Measurements from ENCODE around the gene DUSP28.

DUSP28 gene

DNA sequence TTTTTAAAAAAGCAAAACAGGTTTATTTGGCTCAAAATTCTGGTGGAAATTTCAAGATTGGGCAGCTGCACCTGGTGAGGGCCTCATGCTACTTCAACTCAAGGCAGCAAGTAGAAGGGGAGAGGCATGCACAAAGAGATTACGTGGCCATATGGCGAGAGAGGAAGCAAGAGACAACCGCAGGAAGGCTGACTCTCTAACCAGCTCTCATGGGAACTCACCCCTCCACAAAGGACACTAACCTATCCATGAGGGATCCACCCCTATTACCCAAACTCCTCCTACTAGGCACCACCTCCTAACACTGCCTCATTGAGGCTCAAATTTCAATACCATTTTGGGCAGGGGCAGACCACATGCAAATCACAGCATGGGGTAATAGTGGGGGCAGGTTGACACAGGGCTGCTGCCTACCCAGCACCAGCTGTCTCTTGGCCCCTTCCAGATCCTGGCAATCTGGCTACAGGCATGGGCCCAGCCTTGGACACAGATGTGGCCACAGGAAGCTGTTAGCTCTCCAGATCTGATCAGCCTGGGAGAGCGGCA is 24.4 kb downstream of the DUSP28 start:
- peak; percentile 65 for DNase-seq (ENCODE audit: extremely low read depth, low read depth)
- peak overlapping the region; percentile 98 for H3K4me3 ChIP-seq (replicated peaks; ENCODE audit: low read depth, low read length)
- TF ChIP-seq CTCF (IDR thresholded peaks at IDR 0.05; ENCODE audit: low read depth, low read length, missing control alignments) = no peak

DNA sequence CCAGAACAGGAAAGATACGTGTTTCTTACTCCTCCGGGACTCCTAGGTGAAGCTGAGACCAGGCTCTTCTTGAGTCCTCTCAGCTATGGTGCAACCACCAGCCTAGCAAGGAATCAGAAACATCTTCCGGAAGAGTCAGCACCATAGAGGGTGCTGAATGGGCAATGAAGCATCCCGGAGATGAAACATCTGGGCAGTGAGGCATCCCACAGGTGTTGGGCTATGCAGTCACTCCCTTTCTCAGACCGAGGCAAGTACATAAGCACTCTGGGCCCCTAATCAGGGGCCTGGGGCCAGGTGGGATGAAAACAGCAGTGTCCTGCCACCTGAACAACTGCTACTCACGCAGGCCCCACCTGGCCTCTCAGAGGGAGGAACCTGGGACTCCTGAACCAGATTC is 24.9 kb downstream of the DUSP28 start:
- no peak for DNase-seq (ENCODE audit: extremely low read depth, low read depth)
- H3K4me3 ChIP-seq (replicated peaks; ENCODE audit: low read depth, low read length) = peak overlapping the region; percentile 98
- no peak for TF ChIP-seq CTCF (IDR thresholded peaks at IDR 0.05; ENCODE audit: low read depth, low read length, missing control alignments)

DNA sequence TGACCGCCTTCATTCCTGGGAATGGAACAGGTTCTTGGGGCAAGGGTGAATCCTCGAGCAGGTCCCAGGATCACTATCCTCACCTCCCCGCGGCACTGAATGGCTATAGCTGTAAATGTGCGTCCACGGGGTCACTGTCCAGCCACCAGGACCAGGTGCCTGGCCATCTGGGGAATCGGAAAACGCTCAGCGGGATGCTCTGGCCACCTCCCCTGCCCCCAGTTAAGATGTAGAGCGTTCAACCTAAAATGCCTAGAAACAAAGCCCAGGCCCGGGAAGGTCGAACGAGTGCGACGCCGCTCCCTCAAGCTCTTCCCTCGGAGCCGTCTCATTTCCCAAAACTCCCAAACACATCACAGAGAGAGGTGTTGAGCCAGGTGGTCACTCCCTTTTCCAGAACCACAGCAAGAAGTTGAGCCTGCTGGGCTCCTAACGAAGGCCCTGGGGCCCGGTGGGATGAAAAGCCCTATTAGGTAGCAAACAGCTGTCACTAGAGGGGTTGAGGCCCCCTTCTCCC is 25.6 kb downstream of the DUSP28 start:
- no peak for DNase-seq (ENCODE audit: extremely low read depth, low read depth)
- no peak for TF ChIP-seq CTCF (IDR thresholded peaks at IDR 0.05; ENCODE audit: low read depth, low read length, missing control alignments)
- H3K4me3 ChIP-seq (replicated peaks; ENCODE audit: low read depth, low read length) = peak overlapping the region; percentile 98

GRCh38 chr2:240586198-240586918 is 26.2 kb downstream of the DUSP28 start, which contains the start of gene CAPN10:
Gene CAPN10 (plus strand): TSS chr2:240586734. CDS start chr2:240586912, 178 bp downstream.
- DNase-seq (ENCODE audit: extremely low read depth, low read depth) = peak; percentile 75
- peak within 1 kb of the TSS; percentile 98 for H3K4me3 ChIP-seq (replicated peaks; ENCODE audit: low read depth, low read length)
- TF ChIP-seq CTCF (IDR thresholded peaks at IDR 0.05; ENCODE audit: low read depth, low read length, missing control alignments) = no peak

- TF ChIP-seq CTCF (IDR thresholded peaks at IDR 0.05; ENCODE audit: low read depth, low read length, missing control alignments) = no peak
- peak overlapping the region; percentile 98 for H3K4me3 ChIP-seq (replicated peaks; ENCODE audit: low read depth, low read length)
- DNase-seq (ENCODE audit: extremely low read depth, low read depth) = no peak
Measured at GRCh38 chr2:240586919-240587800, 27.0 kb downstream of the DUSP28 start.

DNA sequence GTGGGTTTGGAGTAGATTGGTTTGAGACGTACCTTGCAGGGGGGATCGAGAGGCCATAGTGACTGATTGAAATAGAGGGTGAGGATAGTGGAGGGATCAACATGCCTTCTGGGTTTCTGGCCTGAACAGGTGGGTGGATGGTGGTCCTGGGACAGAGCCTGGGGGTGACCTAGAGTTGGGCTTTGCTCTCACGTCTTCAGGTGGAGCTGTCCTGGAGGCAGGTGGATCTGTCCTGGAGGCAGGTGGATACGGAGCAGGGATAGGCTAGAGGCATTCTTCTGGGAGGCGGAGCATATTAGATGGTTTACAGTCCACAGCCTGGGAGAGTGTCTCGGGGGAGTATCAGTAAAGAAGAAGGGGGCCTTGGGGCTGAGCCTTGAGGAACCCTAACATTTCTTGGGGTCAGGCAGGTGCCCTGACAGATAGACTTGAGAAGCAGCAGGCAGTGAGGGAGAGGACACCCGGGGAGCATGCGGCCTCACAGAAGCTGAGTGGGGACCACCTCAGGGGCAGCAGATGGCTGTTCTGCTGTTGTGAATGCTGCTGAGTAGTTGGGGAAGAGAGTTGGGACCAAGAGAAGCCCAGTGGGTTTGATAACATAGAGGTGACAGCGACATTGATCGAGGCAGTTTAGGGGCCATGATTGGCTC is 28.0 kb downstream of the DUSP28 start:
- H3K4me3 ChIP-seq (replicated peaks; ENCODE audit: low read depth, low read length) = peak overlapping the region; percentile 98
- DNase-seq (ENCODE audit: extremely low read depth, low read depth) = no peak
- TF ChIP-seq CTCF (IDR thresholded peaks at IDR 0.05; ENCODE audit: low read depth, low read length, missing control alignments) = no peak
